GM18870 (cell line): ENCODE results near the gene LY6G6F.

Source experiments
- ATAC-seq: cut with Tn5 transposase; IDR thresholded peaks from one replicate; pipeline ENCODE4 v1.9.1; 2021; ENCODE audit warnings: moderate library complexity; ENCODE audit not compliant: unreplicated experiment

The LY6G6F gene

DNA sequence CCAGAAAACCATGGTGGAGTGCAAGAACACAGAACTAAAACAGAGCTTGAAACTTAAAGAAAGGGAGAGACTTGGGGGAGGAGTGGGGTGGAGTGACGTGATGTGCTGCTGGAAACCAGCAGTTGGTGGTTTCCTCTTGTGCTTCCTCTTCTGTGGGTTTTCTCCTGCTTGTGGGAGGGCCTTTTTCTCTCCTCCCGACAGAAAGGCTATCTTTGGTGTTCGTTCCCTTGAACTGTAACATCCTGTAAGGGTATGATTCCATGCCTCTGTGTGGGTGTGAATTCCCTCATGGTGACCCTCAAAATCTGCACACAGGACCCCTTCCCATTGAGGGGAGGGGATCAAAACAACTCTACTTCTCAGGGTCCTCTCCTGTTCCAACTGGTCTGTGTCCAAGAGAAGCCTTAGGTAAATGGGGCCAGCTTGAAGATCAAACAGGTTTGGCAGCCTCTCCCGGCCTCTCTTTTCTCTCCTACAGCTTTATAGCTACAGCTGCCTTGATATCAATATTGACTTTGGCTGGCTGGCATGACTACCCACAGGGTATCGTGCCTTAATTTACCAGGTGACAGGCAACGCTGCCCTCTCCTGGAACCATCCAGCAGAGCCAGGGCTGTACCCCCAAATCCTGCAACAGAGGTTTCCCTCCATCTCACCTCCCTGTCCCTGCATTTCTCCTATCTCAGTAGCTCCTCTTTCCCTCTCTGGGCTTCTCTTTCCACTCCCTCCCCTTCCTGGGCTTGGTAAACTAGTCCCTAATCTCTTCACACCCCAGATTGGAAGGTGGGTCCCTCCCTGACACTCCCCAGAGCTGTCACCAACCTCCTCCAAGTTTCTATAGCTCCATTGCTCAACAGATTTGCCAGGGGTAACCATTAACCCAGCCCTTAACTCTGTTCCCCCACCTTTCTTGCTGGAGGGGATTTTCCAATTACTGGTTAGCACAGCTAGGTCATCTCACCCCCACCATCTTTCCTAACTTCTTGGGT, 31.6 kb downstream of the LY6G6F start:
- ATAC-seq: no peak

DNA sequence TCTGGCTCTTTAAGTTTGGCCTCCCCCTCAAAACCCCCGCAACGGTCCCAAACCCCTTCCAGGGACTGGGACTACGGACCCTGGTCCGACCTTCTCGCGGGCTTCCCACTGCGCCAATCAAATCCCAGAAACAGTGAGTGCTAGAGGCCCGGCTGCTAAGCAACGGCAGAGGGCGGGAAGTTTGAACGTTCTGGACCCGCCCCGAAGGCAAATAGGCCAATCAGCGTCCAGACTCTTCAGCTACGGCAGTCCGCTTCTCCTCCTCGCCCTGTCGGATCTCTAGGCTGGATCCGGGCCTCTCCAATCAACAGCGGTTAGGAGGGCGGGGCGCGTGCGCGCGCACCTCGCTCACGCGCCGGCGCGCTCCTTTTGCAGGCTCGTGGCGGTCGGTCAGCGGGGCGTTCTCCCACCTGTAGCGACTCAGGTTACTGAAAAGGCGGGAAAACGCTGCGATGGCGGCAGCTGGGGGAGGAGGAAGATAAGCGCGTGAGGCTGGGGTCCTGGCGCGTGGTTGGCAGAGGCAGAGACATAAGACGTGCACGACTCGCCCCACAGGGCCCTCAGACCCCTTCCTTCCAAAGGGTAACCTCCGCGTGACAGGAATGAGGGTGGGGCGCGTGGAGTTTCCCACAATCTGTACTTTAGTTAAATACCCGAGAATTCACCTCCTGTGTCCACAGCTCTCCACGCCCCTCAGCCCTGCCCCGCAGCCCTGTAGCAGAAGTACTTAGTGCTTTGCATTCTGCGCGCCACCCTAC, 33.2 kb downstream of the LY6G6F start, which contains the start of gene MSH5:
Gene MSH5, plus strand, starts transcription at position 367 of the 758 bp plus-strand sequence. CDS start 462 bp downstream, outside the sequence.
- peak; percentile 67 for ATAC-seq

DNA sequence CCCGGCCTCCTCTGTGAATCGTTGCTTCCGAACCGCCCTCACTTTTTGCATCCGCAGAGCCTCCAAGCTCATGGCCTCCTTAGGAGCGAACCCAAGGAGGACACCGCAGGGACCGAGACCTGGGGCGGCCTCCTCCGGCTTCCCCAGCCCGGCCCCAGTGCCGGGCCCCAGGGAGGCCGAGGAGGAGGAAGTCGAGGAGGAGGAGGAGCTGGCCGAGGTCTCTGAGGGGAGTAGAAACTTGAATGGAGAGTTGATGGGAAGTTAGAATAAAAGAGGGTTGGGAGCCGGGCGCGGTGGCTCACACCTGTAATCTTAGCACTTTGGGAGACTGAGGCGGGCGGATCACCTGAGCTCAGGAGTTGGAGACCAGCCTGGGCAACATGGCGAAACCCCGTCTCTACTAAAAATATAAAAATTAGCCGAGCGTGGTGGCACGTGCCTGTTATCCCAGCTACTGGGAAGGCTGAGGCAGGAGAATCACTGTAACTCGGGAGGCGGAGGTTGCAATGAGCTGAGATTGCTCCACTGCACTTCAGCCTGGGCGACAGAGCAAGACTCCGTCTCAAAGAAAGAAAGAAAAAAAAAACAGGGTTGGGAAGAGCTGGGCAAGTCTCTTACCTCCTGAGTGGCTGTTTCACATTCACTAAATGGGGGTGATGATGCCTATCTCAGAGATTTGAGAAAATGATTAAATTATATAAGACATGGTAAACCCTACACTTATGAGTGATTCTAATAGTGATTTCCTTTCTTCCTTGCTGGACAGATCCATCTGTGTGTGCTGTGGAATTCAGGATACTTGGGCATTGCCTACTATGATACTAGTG, 33.9 kb downstream of the LY6G6F start:
- ATAC-seq: no peak

DNA sequence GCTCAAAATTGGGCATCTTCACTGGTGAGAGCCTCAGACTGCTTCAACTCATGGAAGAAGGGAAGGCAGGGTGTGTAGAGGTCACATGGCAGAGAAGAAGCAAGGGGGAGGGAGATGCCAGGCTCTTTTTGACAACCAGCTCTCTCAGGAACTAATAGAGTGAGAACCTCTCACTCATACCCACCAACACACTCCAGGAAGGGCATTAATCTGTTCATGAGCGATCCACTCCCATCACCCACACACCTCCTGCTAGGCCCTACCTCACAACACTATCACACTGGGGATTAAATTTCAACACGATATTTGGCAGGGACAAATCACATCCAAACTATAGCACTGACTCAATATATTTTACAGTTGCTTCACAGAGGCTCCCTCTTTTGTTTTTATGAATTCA, 35.1 kb downstream of the LY6G6F start:
- no peak for ATAC-seq

DNA sequence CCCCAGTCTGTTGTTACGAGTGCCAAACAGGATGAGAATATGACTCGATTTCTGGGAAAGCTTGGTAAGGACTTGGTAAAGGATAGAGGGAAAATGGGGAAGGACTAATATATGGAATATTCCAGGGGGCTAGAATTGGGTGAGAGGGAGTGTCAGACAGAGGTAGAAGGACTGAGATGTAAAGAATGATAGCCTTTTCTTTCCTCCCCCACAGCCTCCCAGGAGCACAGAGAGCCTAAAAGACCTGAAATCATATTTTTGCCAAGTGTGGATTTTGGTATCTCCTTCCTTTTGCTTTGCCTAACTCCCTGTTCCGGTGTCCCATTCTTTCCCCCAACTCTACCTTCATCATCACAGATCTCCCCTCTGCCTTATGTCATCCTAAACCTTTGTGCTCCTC, 36.2 kb downstream of the LY6G6F start:
- ATAC-seq: no peak

DNA sequence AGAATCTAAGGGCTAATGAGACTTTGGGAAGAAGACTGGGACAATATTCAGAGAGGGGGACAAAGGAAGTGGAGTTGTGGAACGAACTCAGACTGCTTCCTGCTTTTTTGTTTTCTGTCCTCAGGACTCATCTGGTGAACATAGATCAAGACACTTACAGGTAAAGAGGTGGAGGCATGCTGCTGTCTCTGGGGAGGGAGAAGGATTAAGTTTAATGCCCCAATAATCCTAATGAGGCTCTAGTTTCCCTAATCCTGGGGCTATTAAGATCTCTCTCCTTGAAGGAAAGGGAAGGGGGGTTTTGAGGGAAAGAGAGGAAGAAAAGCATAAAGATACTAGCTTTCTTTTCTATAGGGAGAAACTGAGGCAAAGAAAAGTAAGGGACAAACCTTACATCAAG, 37.8 kb downstream of the LY6G6F start:
- no peak for ATAC-seq

DNA sequence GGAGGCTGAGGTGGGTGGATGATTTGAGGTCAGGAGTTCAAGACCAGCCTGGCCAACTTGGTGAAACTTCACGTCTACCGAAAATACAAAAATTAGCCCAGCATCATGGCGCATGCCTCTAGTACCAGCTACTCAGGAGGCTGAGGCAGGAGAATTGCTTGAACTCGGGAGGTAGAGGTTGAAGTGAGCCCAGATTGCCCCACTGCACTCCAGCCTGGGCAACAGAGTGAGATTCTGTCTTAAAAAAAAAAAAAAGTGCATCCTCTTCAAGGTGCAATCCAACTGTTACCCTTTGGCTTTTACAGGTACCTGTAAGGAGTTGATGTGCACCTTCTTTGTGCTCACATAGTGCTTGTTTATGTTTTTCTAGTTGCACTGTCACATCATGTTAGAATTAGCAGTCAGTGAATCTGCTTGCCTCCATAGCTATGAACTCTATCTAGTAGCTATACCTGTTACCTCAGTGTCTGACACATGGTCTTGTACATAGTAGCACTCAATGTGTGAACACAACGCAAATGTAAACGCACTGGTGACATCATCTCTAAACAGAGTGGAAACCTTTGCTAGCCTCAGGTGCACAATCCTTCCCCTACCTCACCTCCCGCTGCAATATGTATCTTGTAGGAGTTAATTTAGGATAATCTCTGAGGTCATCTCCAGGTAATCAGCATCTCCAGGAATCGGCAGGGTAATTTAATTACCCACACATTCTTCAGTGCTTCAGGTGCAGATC, 42.8 kb downstream of the LY6G6F start:
- ATAC-seq: no peak

DNA sequence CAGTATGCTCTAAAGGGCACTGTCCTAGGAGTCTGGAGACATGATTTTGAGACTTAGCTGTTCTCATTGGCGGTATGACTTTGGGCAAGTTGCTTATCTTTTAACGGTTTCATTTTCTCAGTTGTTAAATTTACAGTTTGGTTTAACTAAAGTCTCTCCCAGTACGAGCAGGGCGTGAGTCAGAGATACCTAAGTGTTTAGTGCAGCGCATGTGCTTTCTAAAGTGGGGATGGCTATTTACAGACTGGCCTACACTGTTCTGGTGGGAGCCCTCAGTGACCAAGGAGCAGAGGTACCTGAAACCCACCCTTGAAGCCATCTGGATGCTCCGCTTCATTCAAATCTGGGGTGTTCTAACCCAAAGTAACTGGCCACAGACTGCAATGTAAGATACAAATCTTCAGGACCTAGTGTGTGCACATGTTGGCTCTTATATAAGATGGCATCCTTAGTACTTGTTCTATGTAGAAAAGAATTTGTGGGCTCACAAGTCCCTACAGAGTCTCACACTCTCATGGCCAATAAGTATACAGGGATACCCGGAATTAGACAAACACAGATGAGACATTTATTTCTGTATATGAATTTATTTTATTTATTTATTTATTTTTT, 43.9 kb downstream of the LY6G6F start:
- ATAC-seq: no peak

DNA sequence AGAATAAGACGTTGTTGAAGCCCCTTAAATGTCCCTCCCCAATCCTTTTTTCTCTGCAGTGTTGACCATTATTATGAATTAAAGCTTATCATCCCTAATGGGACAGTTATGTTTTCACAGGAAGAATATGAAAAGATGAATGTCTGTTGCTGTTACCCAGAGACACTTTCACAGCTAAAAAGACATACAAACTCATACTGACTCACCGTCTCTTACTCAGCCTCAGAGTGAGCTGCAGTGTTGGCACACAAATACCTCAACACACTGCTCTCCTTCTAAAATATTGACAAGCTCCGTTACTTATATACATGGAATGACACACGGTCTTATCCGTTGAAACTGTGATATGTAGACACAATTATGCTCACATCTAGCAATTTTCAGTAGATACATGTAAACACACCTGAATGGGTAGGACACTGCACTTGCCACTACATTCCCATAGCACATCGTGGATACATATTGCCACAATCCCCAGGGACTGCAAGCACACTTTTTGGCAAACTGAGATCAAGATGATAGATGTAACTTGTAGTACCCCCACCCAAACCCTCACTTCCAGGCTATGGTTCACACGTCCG, 46.2 kb downstream of the LY6G6F start:
- ATAC-seq: no peak

DNA sequence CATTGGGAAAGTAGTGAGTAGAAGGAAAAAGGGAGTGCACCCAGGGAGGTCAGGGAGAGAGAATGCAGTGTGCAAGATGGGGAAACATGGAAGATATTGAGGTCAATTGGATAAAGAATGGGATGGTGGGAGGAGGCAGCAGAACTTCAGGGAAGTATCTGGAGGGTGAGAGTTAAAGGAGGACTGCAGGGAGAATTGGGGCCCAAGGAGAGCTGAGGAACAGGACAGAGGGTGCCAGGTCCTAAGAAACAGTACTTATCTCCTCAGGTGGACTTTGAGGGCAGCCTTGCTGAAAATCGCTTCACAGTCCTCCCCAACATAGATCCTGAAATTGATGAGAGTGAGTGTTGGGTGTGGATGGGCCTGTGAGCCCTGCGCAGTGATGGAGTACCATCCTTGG, 51.6 kb downstream of the LY6G6F start:
- no peak for ATAC-seq
